Gastroesophageal sphincter (tissue), 4 donors: ENCODE measurements around the gene LRRK2. TPM values are rescaled to one million over a fixed set of nuclear protein-coding genes. Genes with fewer than 3 reads are reported as not detected.

Source experiments
- ATAC-seq: fragments of 150-250 bp; one replicate; pipeline ENCODE4 v1.9.1; 2016; ENCODE audit warnings: mild to moderate bottlenecking, moderate library complexity
- H3K27ac ChIP-seq, 4 donors: fragments of 200-600 bp; sonication (generic) in 3 of 4; 1 replicate in 3 of 4; 2 replicates in 1 of 4; pipeline ENCODE4 v1.5.1; 2016 to 2019
- H3K27me3 ChIP-seq: fragments of 200-600 bp; sonication (generic); one replicate; pipeline ENCODE4 v1.5.1; 2019
- H3K36me3 ChIP-seq, 2 donors: fragments of 200-600 bp; sonication (generic); one replicate each; pipeline ENCODE4 v1.5.1; 2019; ENCODE audit warnings: control low read depth in 1 of 2
- H3K4me1 ChIP-seq, 3 donors: fragments of 200-600 bp; sonication (generic); 1 replicate in 2 of 3; 2 replicates in 1 of 3; pipeline ENCODE4 v1.5.1; 2016 to 2019; ENCODE audit warnings: control low read depth in 2 of 3
- H3K4me3 ChIP-seq, 2 donors: fragments of 200-600 bp; sonication (generic); one replicate each; pipeline ENCODE4 v1.5.1; 2019; ENCODE audit warnings: mild to moderate bottlenecking in 1 of 2, moderate library complexity in 1 of 2
- H3K9me3 ChIP-seq, 3 donors: fragments of 200-600 bp; sonication (generic); one replicate each; pipeline ENCODE4 v1.5.1; 2017 to 2019; ENCODE audit warnings: control low read depth in 2 of 3
- EP300 ChIP-seq: sonication (generic); formaldehyde crosslinking; IDR thresholded peaks from one replicate; pipeline ENCODE4 v1.6.1; 2017; ENCODE audit warnings: antibody characterized with exemption, mild to moderate bottlenecking
- POLR2A ChIP-seq, 2 donors: fragments of 450-650 bp; IDR thresholded peaks; one replicate each; pipeline ENCODE4 v1.6.1; 2017; ENCODE audit warnings: antibody characterized with exemption in 2 of 2, mild to moderate bottlenecking in 2 of 2, moderate library complexity in 1 of 2
- POLR2AphosphoS5 ChIP-seq: sonication (generic); formaldehyde crosslinking; IDR thresholded peaks from one replicate; pipeline ENCODE4 v1.6.1; 2017; ENCODE audit warnings: antibody characterized with exemption
- WGBS, 2 donors: methylation state at CpG; one replicate each; pipeline ENCODE4 v1.1.5; 2018; ENCODE audit warnings: low coverage in 1 of 2; 5-methylcytosine and 5-hydroxymethylcytosine counted together
- total RNA-seq, 4 donors: library from RNA; depleted of rRNA; stranded (reverse); fragments of >200 nt; gene quantifications; one replicate each; pipeline ENCODE4 v1.1.0, GENCODE V29; 2016
- TF ChIP-seq, protein P1 (sequence below), 4 experiments: fragments of 200-600 bp in 2 of 4; fragments of 450-650 bp in 2 of 4; sonication (generic) in 1 of 4; IDR thresholded peaks; one replicate each; pipeline ENCODE4 v1.5.1; 2017 to 2019; ENCODE audit warnings: antibody characterized with exemption in 4 of 4, mild to moderate bottlenecking in 2 of 4, moderate library complexity in 2 of 4

Gene LRRK2
- total RNA-seq, 4 donors from 2014 or later: 22.7 to 35.2 (median 29.3) TPM

DNA sequence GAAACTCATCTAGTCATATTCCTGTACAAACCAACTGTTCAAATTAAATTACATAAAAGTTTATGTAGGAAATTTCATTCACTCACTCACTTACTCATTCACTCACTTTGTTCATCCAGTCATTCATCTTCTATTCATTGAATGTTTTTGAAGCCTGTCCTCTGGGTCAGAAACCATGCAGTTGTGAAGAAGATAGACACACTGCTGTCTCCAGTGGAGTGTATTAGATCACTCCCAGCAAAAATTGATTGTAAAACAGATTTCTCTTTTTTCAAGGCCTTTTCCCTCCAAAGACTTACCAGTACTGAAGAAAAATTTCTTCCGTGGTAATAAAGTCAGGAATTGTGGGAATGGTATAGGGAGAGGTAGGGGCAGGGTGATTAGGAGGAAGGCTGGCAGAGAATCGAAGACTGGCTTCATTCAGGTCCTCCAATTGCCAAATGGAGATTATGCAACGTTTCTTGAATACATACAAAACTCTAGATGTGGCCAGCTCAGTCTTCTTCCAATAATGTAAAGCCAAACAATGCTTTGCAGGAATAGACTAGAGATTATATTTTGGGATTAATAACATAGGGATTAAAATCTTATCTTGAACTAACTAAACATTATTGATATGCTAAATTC is 9.1 kb downstream of the LRRK2 start:
- Histone ChIP-seq H3K36me3 (peaks cover 0 to 50% of the 10 kb centered on the region in 2 donors), H3K4me3 (no peak overlapping the region), H3K4me1 (peaks cover 0 to 19% (median 0%) of the 10 kb centered on the region in 3 donors), H3K27me3 (no peaks in the 10 kb centered on the region), H3K27ac (no peak overlapping the region), H3K9me3 (no peaks in the 10 kb centered on the region)
- TF ChIP-seq EP300: no peak
- TF ChIP-seq POLR2A (IDR thresholded peaks at IDR 0.05): no peak
- TF ChIP-seq, protein P1, sequence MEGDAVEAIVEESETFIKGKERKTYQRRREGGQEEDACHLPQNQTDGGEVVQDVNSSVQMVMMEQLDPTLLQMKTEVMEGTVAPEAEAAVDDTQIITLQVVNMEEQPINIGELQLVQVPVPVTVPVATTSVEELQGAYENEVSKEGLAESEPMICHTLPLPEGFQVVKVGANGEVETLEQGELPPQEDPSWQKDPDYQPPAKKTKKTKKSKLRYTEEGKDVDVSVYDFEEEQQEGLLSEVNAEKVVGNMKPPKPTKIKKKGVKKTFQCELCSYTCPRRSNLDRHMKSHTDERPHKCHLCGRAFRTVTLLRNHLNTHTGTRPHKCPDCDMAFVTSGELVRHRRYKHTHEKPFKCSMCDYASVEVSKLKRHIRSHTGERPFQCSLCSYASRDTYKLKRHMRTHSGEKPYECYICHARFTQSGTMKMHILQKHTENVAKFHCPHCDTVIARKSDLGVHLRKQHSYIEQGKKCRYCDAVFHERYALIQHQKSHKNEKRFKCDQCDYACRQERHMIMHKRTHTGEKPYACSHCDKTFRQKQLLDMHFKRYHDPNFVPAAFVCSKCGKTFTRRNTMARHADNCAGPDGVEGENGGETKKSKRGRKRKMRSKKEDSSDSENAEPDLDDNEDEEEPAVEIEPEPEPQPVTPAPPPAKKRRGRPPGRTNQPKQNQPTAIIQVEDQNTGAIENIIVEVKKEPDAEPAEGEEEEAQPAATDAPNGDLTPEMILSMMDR (IDR thresholded peaks at IDR 0.05): no peak
- TF ChIP-seq POLR2AphosphoS5: no peak
- no peak for ATAC-seq
- 70 to 90% methylated on average over 3 of the region's 3 CpGs for WGBS, 2 donors

DNA sequence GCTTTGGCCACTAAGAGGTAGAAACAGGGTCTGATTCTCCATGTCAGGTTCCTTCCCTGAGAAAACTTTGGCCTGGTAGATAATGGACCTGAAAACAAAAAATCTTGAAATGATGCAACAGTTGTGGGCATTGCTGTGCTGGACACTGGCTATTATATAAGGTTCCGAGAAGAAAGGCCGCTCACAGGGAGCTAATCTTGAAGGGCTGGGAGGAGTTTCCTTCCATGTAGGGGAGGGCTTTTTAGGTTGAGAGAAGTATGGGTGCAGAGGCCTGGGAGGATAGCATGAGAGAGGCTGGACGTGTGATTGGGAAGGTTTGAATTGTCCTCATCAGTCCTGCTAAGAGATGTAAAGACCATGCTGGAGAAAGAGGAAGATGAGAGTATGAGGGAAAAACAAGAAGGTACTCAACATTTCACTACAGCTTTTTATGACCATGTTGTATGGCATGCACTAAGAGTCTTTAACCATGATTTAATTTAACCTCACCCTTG is 11.6 kb downstream of the LRRK2 start:
- WGBS, 2 donors: 88 to 100% methylated on average over 2 to 3 of the region's 3 CpGs
- no peak for ATAC-seq
- H3K36me3 ChIP-seq: peaks cover 0 to 68% of the 10 kb centered on the region in 2 donors

DNA sequence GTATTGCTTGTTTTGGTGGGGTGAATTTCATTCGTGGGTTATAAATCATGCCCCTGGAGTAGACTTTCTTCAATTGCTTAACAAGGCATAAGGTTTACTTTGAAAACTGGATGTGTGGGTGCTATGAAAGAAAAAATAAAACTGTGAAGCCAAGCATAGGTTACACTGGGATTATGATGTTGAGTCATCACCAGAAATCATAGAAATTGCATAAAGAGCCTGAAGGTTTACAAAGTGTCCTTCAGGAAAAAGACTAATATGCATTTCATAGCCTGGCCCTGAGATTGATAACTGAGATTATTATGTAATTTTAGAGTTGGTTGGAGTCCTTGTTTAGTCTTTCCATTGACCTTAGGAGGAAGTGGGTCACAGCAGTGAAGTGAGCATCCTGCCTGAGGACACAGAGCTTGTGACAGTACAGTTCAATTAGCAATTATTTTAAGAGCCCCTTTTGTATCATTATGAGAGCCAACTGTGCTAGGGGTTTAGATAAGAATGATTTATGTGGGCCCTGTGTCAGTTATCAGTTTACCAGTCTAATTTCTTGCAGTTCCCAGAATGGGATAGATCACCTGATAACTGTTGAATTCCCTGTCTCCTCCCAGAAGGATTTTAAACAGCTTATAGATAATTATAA is 13.6 kb downstream of the LRRK2 start:
- H3K4me1 ChIP-seq: peaks cover 0 to 13% (median 0%) of the 10 kb centered on the region in 3 donors
- no peak for TF ChIP-seq POLR2A (IDR thresholded peaks at IDR 0.05)
- TF ChIP-seq POLR2AphosphoS5: no peak
- TF ChIP-seq EP300: no peak
- TF ChIP-seq, protein P1 (IDR thresholded peaks at IDR 0.05): no peak
- no peak for ATAC-seq
- no peak overlapping the region for H3K27ac ChIP-seq
- peaks cover 0 to 52% of the 10 kb centered on the region in 2 donors for H3K36me3 ChIP-seq
- no peak overlapping the region for H3K4me3 ChIP-seq
- WGBS, 2 donors: 22 to 27% methylated on average over 1 of the region's 1 CpG
- no peaks in the 10 kb centered on the region for H3K27me3 ChIP-seq
- H3K9me3 ChIP-seq: no peaks in the 10 kb centered on the region

More for the DNA sequence above, 11.6 kb downstream of the LRRK2 start:
- TF ChIP-seq POLR2AphosphoS5 (no peak), EP300 (no peak), POLR2A (IDR thresholded peaks at IDR 0.05) (no peak)
- TF ChIP-seq, protein P1 (IDR thresholded peaks at IDR 0.05): no peak
- no peak overlapping the region for H3K27ac ChIP-seq
- peaks cover 0 to 5% (median 0%) of the 10 kb centered on the region in 3 donors for H3K4me1 ChIP-seq
- no peak overlapping the region for H3K4me3 ChIP-seq
- no peaks in the 10 kb centered on the region for H3K9me3 ChIP-seq
- H3K27me3 ChIP-seq: no peaks in the 10 kb centered on the region

DNA sequence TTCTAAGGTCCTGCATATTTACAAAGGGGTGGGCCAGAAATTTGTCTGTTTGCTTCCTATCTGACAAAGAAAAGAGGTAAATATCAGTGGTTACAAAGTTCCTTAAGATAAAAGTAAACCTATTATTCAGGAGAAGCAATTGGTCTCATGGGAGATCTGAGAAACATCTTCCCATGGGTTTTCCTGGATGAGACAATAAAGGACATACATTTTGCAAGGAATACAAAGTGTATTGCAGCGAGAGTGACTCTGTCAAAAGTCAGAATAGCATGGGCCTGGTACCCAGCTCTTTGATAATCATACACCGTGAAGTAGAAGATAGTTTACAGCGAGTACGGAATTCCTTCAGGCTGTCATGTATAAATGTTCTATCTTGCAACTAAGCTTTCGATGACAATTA is 14.2 kb downstream of the LRRK2 start:
- no peaks in the 10 kb centered on the region for H3K27me3 ChIP-seq
- no peaks in the 10 kb centered on the region for H3K9me3 ChIP-seq
- H3K36me3 ChIP-seq: peaks cover 0 to 46% of the 10 kb centered on the region in 2 donors
- TF ChIP-seq, protein P1 (IDR thresholded peaks at IDR 0.05): no peak
- TF ChIP-seq POLR2AphosphoS5: no peak
- no peak for TF ChIP-seq EP300
- no peak for TF ChIP-seq POLR2A (IDR thresholded peaks at IDR 0.05)
- no peak overlapping the region for H3K27ac ChIP-seq
- H3K4me1 ChIP-seq: peaks cover 0 to 13% (median 0%) of the 10 kb centered on the region in 3 donors
- no peak for ATAC-seq
- 92 to 97% methylated on average over 4 to 5 of the region's 5 CpGs for WGBS, 2 donors
- H3K4me3 ChIP-seq: no peak overlapping the region
